ENCODE results near the gene NFATC2. TPM values are rescaled to one million over a fixed set of nuclear protein-coding genes. Genes with fewer than 3 reads are reported as not detected.

Gene NFATC2
- total RNA-seq, 3 donors from 2014 or later (not counting 1 experiment from before 2014, with no cell fraction given) = 141 to 195 (median 160) TPM

DNA sequence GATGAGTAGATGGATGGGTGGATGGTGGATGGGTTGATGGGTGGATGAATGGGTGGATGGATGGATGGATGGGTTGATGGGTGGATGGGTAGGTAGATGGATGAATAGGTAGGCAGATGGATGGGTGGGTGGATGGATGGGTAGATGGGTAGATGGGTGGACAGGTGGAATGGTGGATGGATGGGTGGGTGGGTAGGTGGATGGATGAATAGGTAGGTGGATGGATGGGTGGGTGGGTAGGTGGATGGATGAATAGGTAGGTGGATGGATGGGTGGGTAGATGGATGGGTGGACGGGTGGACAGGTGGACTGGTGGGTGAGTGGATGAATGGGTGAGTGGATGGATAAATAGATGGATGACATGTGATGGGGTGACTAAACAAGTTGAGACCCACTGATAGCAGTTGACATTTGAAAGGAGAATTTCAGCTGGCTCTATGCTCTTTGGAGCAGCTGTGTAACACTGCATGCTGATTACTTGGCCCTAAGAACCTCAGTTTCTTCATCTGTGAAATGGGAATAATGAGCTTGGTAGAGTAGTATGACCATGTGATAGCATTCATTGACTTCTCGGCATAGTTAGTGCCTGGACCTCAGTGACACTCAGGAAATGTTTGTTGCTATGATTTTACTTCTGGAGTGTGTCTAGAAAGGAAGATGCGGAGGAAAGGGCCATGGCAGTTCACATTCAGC lies 184.3 kb downstream of the NFATC2 start:
- H3K27me3 Mint-ChIP-seq (ENCODE audit: low read depth in 2 of 2) = no peaks in the 10 kb centered on the region

DNA sequence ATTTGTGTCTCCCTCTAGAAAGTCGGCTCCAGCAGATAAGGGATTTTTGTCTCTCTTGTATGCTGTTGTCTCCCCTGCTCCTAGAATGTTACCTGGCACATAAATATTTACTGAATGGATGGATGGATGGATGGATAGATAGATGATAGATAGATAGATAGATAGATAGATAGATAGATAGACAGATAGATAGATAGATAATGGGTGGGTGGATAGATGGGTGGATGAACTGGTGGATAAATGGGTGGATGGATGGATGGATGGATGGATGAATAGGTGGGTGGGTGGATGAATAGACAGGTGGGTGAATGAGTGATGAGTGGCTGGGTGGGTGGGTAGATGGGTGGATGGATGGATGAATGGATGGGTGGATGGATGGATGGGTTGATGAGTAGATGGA lies 185.0 kb downstream of the NFATC2 start:
- H3K27ac Mint-ChIP-seq = no peak overlapping the region
- Histone ChIP-seq H3K36me3 (ENCODE audit: control insufficient read depth, insufficient read depth, low read length) (no peaks in the 10 kb centered on the region), H3K27ac (ENCODE audit: low read length) (no peak overlapping the region), H3K9me3 (ENCODE audit: control insufficient read depth, insufficient read depth, low read length) (no peaks in the 10 kb centered on the region), H3K27me3 (ENCODE audit: control insufficient read depth, insufficient read depth, low read length) (no peaks in the 10 kb centered on the region), H3K4me1 (ENCODE audit: control insufficient read depth, insufficient read depth, low read length) (no peaks in the 10 kb centered on the region), H3K4me3 (ENCODE audit: low read length) (no peak overlapping the region)
- intact Hi-C loops (cut with micrococcal nuclease) = no loop called here
- TF ChIP-seq, protein P1, sequence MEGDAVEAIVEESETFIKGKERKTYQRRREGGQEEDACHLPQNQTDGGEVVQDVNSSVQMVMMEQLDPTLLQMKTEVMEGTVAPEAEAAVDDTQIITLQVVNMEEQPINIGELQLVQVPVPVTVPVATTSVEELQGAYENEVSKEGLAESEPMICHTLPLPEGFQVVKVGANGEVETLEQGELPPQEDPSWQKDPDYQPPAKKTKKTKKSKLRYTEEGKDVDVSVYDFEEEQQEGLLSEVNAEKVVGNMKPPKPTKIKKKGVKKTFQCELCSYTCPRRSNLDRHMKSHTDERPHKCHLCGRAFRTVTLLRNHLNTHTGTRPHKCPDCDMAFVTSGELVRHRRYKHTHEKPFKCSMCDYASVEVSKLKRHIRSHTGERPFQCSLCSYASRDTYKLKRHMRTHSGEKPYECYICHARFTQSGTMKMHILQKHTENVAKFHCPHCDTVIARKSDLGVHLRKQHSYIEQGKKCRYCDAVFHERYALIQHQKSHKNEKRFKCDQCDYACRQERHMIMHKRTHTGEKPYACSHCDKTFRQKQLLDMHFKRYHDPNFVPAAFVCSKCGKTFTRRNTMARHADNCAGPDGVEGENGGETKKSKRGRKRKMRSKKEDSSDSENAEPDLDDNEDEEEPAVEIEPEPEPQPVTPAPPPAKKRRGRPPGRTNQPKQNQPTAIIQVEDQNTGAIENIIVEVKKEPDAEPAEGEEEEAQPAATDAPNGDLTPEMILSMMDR (IDR thresholded peaks at IDR 0.05) = no peak
- ATAC-seq = no peak
- no peak overlapping the region for H3K4me3 Mint-ChIP-seq
- WGBS (ENCODE audit: insufficient coverage) = 90% methylated on average over 1 of the region's 1 CpG
- H3K9me3 Mint-ChIP-seq = no peaks in the 10 kb centered on the region
- H3K27me3 Mint-ChIP-seq (ENCODE audit: low read depth in 2 of 2) = no peaks in the 10 kb centered on the region
- DNase-seq = no peak
- H3K36me3 Mint-ChIP-seq = no peaks in the 10 kb centered on the region
- H3K4me1 Mint-ChIP-seq = peaks cover 6 to 7% of the 10 kb centered on the region in 2 donors

More for the DNA sequence above, 184.3 kb downstream of the NFATC2 start:
- Mint-ChIP-seq H3K4me3 (no peak overlapping the region), H3K36me3 (no peaks in the 10 kb centered on the region), H3K4me1 (peaks cover 6 to 7% of the 10 kb centered on the region in 2 donors), H3K9me3 (no peaks in the 10 kb centered on the region), H3K27ac (no peak overlapping the region)
- no peak overlapping the region for H3K27ac ChIP-seq (ENCODE audit: low read length)
- no peaks in the 10 kb centered on the region for H3K4me1 ChIP-seq (ENCODE audit: control insufficient read depth, insufficient read depth, low read length)
- 90% methylated on average over 3 of the region's 3 CpGs for WGBS (ENCODE audit: insufficient coverage)
- H3K36me3 ChIP-seq (ENCODE audit: control insufficient read depth, insufficient read depth, low read length) = no peaks in the 10 kb centered on the region
- H3K27me3 ChIP-seq (ENCODE audit: control insufficient read depth, insufficient read depth, low read length) = no peaks in the 10 kb centered on the region
- H3K4me3 ChIP-seq (ENCODE audit: low read length) = no peak overlapping the region
- DNase-seq = no peak
- no peak for ATAC-seq
- intact Hi-C loops (cut with micrococcal nuclease) = no loop called here
- TF ChIP-seq, protein P1 (IDR thresholded peaks at IDR 0.05) = no peak
- no peaks in the 10 kb centered on the region for H3K9me3 ChIP-seq (ENCODE audit: control insufficient read depth, insufficient read depth, low read length)

DNA sequence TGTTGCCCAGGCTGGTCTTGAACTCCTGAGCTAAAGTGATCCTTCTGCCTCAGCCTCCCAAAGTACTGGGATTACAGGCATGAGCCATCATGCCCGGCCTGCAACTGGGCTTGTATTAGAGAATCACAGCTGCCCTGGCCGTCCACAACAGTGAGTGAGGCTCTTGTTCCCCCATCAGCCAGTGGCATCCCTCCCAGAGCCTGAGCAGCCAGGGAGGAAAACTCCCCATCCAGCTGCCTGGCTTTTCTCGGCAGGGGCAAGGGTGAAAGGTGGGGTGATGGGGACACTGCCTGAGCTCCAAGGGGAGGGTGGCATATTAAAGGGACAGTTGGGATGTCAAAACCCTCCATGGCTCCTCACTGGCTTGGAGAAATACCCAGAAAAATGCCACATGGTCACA lies 185.6 kb downstream of the NFATC2 start:
- Mint-ChIP-seq H3K4me3 (no peak overlapping the region), H3K36me3 (no peaks in the 10 kb centered on the region), H3K27me3 (ENCODE audit: low read depth in 2 of 2) (no peaks in the 10 kb centered on the region), H3K27ac (no peak overlapping the region), H3K9me3 (no peaks in the 10 kb centered on the region), H3K4me1 (peaks cover 6 to 7% of the 10 kb centered on the region in 2 donors)
- H3K9me3 ChIP-seq (ENCODE audit: control insufficient read depth, insufficient read depth, low read length) = no peaks in the 10 kb centered on the region
- H3K36me3 ChIP-seq (ENCODE audit: control insufficient read depth, insufficient read depth, low read length) = no peaks in the 10 kb centered on the region
- ATAC-seq (no peak), DNase-seq (no peak)
- H3K4me1 ChIP-seq (ENCODE audit: control insufficient read depth, insufficient read depth, low read length) = no peaks in the 10 kb centered on the region
- no peaks in the 10 kb centered on the region for H3K27me3 ChIP-seq (ENCODE audit: control insufficient read depth, insufficient read depth, low read length)
- 86% methylated on average over 3 of the region's 3 CpGs for WGBS (ENCODE audit: insufficient coverage)
- TF ChIP-seq, protein P1 (IDR thresholded peaks at IDR 0.05) = no peak
- no peak overlapping the region for H3K4me3 ChIP-seq (ENCODE audit: low read length)
- no peak overlapping the region for H3K27ac ChIP-seq (ENCODE audit: low read length)
- intact Hi-C loops (cut with micrococcal nuclease) = no loop called here

Measured in natural killer cell (primary cell).